ENCODE data around the gene IPCEF1.

DNA sequence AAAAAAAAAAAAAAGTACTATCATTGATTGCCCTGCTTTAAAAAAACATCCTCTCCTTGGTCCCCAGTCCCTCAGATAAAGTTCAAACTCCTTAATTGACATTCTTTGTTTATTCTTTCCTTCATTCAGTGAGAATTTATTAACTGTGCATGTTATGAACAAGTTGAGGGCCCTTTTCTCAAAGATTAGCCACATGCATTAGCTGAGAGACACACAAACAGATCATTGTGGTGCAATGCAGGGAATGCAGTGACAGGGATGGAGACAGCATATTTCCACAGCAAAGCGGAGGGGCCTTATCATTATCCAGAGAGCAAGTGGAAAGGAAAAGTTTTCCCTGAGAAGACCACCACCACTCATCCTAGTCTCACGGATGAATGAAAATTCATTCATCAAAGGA, 21.9 kb upstream of the IPCEF1 start:
- TF ChIP-seq EZH2 (IDR thresholded peaks at IDR 0.05; ENCODE audit: low read length, missing control alignments): no peak
- TF ChIP-seq, protein P1, sequence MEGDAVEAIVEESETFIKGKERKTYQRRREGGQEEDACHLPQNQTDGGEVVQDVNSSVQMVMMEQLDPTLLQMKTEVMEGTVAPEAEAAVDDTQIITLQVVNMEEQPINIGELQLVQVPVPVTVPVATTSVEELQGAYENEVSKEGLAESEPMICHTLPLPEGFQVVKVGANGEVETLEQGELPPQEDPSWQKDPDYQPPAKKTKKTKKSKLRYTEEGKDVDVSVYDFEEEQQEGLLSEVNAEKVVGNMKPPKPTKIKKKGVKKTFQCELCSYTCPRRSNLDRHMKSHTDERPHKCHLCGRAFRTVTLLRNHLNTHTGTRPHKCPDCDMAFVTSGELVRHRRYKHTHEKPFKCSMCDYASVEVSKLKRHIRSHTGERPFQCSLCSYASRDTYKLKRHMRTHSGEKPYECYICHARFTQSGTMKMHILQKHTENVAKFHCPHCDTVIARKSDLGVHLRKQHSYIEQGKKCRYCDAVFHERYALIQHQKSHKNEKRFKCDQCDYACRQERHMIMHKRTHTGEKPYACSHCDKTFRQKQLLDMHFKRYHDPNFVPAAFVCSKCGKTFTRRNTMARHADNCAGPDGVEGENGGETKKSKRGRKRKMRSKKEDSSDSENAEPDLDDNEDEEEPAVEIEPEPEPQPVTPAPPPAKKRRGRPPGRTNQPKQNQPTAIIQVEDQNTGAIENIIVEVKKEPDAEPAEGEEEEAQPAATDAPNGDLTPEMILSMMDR (conservative IDR thresholded peaks at IDR 0.05 in 1 of 2, IDR thresholded peaks at IDR 0.05 in 1 of 2; ENCODE audit: low read depth in 1 of 2, low read length in 2 of 2): no peak

Data from fibroblast of lung (primary cell).